Measurements from ENCODE around the gene ARID4A.

- TF ChIP-seq POLR2A (IDR thresholded peaks at IDR 0.05), result no peak
- TF ChIP-seq CTCF (IDR thresholded peaks at IDR 0.05), result no peak
These were observed 10.7 kb downstream of the ARID4A start for GRCh38 chr14:58309086-58309485.
